GM08714 (cell line): ENCODE results near the gene CHD1L.

Experiments
- H3K4me3 ChIP-seq: fragments of 200-500 bp; sonication (Bioruptor generic); 2 replicates; pipeline ENCODE4 v1.5.1; 2014; ENCODE audit warnings: mild to moderate bottlenecking, low read length, inconsistent platforms
- ZNF274 ChIP-seq: IDR thresholded peaks from 2 replicates; pipeline ENCODE4 v1.6.1; 2012; ENCODE audit warnings: mild to moderate bottlenecking, low read depth, low read length

Gene CHD1L

DNA sequence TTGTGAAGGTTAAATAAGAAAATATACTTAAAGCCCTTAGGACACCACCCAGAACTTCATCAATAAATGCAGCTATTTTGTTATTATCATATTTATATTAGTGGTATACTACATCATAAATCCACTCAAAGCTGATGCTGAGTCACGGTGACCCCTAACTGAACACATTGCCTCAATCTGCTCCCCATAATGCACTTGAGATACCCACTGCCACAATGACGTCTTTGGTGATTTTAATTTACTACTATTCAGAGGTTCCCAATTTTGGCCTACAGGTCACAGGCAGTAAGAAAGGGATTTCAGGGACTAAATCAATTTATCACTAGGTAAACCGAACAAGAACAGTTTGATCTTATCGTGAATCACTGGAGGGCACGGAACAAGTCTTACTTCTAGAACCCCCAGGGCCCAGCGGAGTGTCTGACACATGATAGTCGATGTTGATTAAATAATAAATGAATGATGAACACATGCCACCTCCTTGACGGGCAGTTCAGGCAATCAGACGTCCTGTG lies 493 bp upstream of the CHD1L start:
- peak overlapping the region; percentile 25; the same call in 1 of the 2 replicates for H3K4me3 ChIP-seq
- no peak for TF ChIP-seq ZNF274

DNA sequence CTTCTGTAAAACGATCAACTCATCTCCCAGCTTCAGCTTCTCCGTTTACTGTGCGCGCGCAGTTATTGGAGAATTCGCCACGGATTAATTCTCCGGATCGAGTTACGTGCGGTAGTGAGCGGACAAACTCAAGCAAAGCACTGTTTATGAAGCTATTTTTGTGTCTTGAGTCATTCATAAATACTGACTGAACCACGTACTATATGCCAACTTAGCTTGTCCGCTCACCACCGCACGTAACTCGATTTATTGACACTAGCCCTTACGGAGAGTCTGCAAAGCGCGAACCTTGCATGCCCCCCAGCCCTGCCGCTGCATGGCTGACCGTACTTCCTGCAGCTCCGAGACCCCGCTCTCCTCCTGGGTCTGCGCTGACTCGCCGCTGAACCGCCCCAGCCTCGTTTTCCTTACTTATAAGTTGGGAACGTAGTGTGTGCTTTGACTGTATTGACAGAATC lies 773 bp downstream of the CHD1L start:
- no peak for TF ChIP-seq ZNF274

DNA sequence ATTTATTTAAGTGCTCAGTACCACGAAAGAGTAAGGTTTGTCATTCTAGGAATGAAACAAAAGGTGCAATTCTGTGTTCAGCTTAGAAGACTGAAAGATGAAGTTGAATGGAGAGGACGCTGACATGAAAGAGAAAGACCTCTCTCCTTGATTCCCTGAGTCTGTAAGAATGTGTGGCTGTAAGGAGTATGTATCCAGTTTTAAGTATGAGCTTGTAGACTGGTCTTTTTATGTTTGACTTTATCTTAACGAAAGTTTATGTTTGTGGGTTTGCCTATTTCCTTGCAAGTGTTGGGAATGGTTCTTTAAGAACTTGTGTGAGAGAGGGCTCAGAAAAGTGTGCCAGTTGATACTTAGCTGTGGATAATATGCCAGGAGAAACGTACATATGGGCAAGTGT lies 1.4 kb downstream of the CHD1L start:
- H3K4me3 ChIP-seq = peak overlapping the region; percentile 96; the same call in 1 of the 2 replicates
- no peak for TF ChIP-seq ZNF274

More for the DNA sequence above, 773 bp downstream of the CHD1L start:
- H3K4me3 ChIP-seq = peak overlapping the region; percentile 96

DNA sequence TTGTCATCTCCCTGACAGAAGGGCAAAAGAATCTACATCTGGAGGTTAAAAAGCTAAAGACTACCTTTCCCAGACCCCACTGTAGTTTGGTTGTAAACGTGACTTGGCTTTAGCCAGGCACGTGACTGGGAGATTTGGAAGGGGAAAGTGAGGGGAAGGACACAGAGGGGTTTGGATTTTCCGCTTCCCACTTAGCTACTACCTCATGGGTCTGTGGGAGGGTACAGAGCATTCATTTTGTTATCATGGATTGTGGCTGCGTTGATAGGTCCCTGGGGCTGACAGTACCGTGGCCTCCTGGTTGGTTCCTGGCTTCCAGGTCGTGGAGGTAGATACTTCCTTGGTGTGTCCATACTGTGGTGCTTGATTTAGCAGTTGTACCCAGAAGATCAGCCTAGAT lies 2.6 kb downstream of the CHD1L start:
- no peak overlapping the region for H3K4me3 ChIP-seq
- TF ChIP-seq ZNF274 = no peak

DNA sequence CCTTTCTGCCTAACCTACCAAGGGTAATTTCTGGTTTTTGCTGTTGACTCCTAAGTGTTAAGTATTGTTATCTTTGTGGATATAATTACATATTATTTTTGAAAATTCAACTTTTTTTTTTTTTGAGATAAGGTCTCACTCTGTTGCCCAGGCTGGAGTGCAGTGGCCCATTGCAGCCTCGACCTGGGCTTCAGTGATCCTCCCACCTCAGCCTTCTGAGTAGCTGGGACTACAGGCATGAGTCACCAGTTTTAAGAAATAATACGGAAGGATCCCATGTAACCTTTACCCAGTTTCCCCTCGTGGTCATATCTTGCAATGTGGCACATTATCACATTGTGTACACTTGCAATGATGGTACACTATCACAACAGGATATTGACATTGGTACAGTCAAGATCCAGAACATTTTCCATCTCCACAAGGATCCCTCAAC lies 3.1 kb downstream of the CHD1L start:
- no peak for TF ChIP-seq ZNF274
- no peak overlapping the region for H3K4me3 ChIP-seq

DNA sequence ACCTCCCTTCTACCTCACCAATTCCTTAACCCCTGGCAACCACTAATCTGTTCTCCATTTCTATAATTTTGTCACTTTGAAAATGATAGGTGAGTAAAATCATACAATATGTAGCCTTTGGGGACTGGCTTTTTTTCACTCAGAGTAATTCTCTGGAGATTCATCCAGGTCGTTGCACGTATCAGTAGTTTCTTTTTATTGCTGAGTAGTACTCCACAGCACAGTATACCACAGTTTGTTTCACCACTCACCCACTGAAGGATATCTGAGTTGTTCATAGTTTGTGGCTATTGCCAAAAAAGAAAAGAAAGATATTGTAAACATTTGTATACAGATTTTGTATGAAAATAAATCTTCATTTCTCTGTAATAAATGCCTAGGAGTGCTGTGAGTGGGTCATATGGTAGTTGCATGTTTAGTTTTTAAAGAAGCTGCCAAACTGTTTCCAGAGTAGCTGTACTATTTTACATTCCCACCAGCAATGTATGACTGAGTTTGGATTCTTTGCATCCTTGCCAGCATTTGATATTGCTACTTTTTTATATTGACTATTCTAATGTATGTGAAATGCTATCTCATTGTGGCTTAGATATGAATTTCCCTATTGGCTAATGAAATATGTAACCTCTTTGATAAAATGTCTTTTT lies 3.7 kb downstream of the CHD1L start:
- no peak for TF ChIP-seq ZNF274
- H3K4me3 ChIP-seq = no peak overlapping the region

DNA sequence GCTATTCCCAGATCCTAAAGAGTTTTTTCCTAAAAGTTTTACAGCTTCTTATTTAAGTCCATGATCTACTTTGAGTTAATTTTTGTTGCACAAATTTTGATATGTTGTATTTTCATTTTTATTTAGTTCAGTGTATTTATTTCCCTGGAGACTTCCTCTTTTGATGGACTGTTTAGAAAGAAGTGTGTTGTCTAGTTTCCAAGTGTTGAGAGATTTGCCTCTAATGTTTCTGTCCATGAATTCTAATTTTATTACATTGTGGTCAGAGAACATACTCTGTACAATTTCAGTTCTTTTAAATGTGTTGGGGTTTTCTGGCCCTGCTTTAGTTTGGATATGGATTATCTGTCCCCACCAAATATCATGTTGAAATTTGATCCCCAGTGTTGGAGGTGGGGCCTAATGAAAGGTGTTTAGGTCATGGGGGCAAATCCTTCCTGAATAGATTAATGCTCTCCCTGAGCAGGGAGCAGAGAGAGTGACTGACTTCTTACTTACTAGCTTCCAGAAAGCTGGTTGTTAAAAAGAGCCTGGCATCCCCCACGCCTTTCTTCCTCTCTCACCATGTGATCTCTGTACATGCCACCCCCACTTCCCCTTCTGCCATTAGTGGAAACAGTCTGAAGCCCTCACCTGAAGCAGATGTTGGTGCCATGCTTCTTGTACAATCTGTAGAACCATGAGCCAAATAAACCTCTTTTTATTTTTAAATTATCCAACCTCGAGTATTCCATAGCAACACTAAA lies 4.6 kb downstream of the CHD1L start:
- H3K4me3 ChIP-seq = no peak overlapping the region; the same call in 1 of the 2 replicates
- no peak for TF ChIP-seq ZNF274

DNA sequence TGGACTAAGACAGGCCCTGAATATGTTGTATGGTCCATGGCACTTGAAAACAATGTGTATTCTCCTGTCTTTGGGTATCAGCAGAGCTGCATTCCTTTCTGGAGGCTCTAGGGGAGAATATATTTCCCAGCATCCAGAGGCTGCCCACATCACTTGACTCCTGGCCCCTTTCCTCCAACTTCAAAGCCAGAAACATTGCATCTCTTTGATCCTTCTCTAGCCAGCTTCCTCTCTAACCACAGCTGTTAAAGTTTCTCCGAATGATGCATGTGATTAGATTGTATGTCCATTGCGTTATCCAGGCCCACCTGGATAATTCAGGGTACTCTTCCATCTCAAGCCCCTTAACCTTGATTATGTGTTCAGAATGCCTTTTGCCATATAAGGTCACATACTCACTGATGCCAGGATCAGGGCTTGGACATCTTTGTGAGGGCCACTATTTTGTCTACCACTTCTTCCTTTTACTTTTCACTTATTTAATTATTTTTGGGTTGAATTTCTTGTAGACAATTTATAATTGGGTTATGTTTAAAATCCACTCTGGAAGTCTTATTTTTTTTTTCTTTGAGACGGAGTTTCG lies 5.3 kb downstream of the CHD1L start:
- H3K4me3 ChIP-seq = no peak overlapping the region
- TF ChIP-seq ZNF274 = no peak

DNA sequence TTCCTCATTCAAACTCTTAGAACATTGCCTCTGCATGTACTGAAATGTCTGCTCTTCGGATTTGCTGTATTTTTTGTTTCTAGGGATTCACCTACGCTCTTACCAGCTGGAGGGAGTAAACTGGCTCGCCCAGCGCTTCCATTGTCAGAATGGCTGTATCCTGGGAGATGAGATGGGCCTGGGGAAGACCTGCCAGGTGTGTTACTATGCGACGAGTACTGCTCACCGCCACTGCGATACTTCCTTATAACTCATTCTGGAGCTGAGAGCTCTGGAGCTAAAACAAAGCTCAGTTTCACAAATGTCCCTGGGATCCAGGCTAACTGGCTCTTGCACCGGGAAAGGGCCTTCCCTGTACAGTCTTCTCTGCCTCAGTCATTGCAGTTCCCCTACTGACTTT lies 10.1 kb downstream of the CHD1L start:
- no peak overlapping the region for H3K4me3 ChIP-seq
- no peak for TF ChIP-seq ZNF274

DNA sequence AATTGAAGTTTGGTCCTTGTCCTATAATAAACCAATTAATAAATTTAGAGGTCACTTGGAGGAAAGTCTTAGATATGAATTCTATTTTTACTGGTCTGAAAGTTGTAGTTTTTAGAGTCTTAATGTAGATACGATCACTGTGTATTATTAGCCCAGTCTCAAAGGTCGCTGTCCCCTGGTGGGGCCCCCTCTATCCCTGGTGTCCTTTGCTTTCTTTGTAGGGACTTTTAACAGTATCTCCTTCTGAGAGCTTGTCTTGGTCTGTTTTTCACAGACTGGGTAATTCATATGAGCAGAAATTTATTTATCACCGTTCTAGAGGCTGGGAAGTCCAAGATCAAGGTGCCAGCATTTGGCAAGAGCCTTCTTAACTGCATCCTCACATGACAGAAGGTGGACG lies 18.5 kb downstream of the CHD1L start:
- no peak for TF ChIP-seq ZNF274
- H3K4me3 ChIP-seq = no peak overlapping the region

DNA sequence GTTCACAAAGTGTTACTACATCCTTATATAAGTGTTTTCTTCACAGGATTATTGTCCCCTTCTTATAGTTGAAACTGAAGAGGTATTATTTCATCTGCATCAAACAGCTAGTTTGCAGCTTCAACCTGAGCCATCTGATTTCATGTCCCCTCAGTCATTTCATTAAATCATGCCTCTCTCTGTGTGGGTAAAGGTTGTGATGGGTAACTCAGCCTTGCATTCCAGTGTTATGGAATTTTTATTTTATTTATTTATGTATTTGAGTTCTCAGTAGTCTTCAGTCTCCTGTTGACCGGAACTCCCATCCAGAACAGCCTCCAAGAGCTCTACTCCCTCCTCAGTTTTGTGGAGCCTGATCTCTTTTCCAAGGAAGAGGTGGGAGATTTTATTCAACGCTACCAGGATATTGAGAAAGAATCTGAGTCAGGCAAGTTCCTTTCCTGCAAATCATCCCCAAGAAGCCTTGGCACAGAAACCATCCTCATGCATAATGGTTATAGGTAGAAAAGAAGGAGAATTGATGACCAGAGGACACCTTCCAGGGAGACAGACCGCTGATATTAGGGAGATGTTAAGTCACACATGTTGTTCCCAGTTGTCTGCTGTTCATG lies 21.8 kb downstream of the CHD1L start:
- H3K4me3 ChIP-seq = no peak overlapping the region
- TF ChIP-seq ZNF274 = no peak

DNA sequence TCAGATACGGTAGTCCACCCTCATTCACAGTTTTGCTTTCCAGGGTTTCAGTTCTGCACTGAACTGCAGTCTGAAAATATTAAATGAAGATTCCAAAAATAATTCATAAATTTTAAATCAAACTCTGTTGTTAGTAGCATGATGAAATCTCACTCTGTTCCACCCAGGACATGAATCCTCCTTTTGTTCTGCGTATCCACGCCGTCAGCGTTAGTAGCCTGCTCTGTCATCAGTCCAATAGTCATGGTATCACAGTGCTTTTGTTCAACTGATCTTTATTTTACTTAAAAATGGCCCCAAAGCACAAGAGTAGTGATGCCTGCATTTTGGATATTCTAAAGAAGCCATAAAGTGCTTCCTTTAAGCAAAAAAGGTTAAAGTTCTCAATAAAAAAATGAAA lies 23.9 kb downstream of the CHD1L start:
- H3K4me3 ChIP-seq = no peak overlapping the region
- no peak for TF ChIP-seq ZNF274

DNA sequence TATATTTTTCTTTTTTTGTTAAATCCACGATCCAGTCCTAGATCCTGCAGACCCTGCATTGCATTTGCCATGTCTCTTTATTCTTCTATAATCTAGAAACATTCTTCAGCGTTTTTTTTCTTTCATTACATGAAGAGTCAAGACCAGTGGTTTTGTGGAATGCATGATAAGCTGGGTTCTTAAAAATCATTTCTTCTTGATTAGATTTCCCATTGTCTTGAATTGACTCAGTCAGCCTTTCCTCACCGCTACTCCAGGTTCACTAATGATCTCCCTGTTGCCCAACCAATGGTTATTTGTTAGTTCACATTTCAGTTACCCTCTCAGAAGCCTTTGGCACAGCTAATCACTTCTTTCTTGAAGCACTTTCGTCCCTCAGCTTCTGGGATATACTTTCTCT lies 25.2 kb downstream of the CHD1L start:
- no peak overlapping the region for H3K4me3 ChIP-seq
- no peak for TF ChIP-seq ZNF274

DNA sequence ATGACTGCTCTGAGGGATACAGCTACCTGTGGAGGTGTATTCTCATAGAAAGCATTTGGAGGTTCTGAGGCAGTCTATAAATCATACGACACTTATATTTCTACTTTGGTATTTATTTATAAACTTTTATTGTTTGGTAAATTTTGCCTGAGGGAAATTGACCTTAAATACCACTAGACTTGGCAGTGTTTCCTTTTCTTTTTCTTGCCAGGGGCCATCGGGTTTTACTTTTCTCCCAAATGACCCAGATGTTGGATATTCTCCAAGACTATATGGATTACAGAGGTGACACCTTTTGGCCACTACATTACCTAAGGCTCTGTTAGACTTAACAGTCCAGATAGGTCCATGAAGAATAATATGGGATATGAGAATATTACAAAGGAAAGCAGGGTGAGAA lies 28.2 kb downstream of the CHD1L start:
- no peak overlapping the region for H3K4me3 ChIP-seq
- TF ChIP-seq ZNF274 = no peak
